PC-3 (cell line): ENCODE measurements around the gene MET.

Experiments
- CTCF ChIP-seq: fragments of 300-600 bp; sonication (generic); conservative IDR thresholded peaks from 2 replicates; pipeline ENCODE4 v1.5.1; 2017; ENCODE audit warnings: antibody characterized with exemption, low read depth, mild to moderate bottlenecking, low read length
- EZH2 ChIP-seq: fragments of 300-600 bp; sonication (generic); IDR thresholded peaks from one replicate; pipeline ENCODE4 v1.6.1; 2017; ENCODE audit warnings: antibody characterized with exemption, mild to moderate bottlenecking, low read length; ENCODE audit not compliant: unreplicated experiment
- EZH2phosphoT487 ChIP-seq: fragments of 300-600 bp; sonication (generic); IDR thresholded peaks from 2 replicates; pipeline ENCODE4 v1.6.1; 2018; ENCODE audit warnings: mild to moderate bottlenecking, antibody characterized with exemption, low read length, borderline replicate concordance

DNA sequence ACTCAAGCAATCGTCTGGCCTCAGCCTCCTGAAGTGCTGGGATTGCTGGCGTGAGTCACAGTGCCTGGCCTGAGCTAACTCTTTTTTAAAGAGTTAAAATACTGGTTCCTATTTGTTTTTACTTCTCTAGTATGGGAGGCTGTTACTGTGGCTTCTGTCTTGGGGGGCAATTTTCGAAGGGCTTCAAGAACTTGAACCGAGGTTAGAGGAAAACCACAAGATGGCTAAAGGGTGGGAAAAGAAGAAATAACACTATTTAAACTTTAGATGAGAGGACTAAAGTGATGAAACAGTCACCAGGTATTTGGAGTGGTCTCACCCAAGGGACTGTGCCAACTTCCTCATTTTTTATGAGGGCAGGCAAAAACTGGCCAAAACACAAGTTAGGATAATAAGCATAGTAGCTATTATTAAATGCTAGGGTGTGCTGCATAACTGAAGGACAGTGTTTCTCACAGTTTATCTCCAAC is 17.8 kb downstream of the MET start:
- TF ChIP-seq CTCF: no peak
- no peak for TF ChIP-seq EZH2
- no peak for TF ChIP-seq EZH2phosphoT487
